GM12878 (cell line): Measurements from ENCODE around the gene MAP3K7. TPM values are rescaled to one million over a fixed set of nuclear protein-coding genes. Genes with fewer than 3 reads are reported as not detected.

Source experiments
- ATAC-seq: fragments of 200-7000 bp; cut with Tn5 transposase; 3 replicates; pipeline ENCODE4 v1.9.1; 2020; ENCODE audit warnings: mild to moderate bottlenecking, moderate library complexity
- BruUV-seq: library from RNA; stranded (reverse); fragments of 400-500 nt; replicated peaks from 2 replicates; lab custom pipeline; 2021; lab: Mats Ljungman, UMichigan
- CTCF ChIA-PET: fragments of 300-600 bp; sonication (Branson Sonifier 250); formaldehyde crosslinking; extraction: SDS; loops from one replicate; lab custom pipeline; 2021; ENCODE audit warnings: inconsistent platforms; lab: Yijun Ruan, JAX
- POLR2A ChIA-PET: fragments of 350-600 bp; formaldehyde crosslinking; extraction: SDS; loops from one replicate; lab custom pipeline; 2021; ENCODE audit warnings: inconsistent platforms; lab: Charles Lee
- RAD21 ChIA-PET: fragments of 300-600 bp; sonication (Branson Sonifier 250); formaldehyde crosslinking; loops from one replicate; lab custom pipeline; 2023; ENCODE audit warnings: antibody characterized with exemption; ENCODE audit not compliant: unreplicated experiment; lab: Charles Lee
- SMC1A ChIA-PET: fragments of 300-600 bp; sonication (Branson Sonifier 250); formaldehyde crosslinking; loops from one replicate; lab custom pipeline; 2023; ENCODE audit not compliant: unreplicated experiment, uncharacterized antibody; lab: Charles Lee
- DNase-seq: peaks from one replicate; pipeline ENCODE4 v3.0.0-alpha.2; 2011; ENCODE audit warnings: low read depth, low spot score
- FAIRE-seq: peaks from 3 replicates; lab custom pipeline; 2011; peaks lifted over from hg19 to GRCh38; lab: Jason Lieb, UNC
- H2AFZ ChIP-seq: 2 replicates; pipeline ENCODE4 v1.6.0; 2011; ENCODE audit warnings: low read depth, low read length, control low read depth; ENCODE audit not compliant: control insufficient read depth
- H3K27ac ChIP-seq: 2 replicates; pipeline ENCODE4 v1.5.1; 2011; ENCODE audit warnings: control low read depth; ENCODE audit not compliant: control insufficient read depth, insufficient read depth
- H3K27me3 ChIP-seq, 2 experiments: replicated peaks in 1 of 2; 2 replicates each; pipeline versions ENCODE4 v1.6.0 to v1.6.1; 2011; ENCODE audit warnings: low read length in 1 of 2; ENCODE audit not compliant: control insufficient read depth in 2 of 2, insufficient read depth in 2 of 2
- H3K36me3 ChIP-seq, 2 experiments: 2 replicates each; pipeline ENCODE4 v1.5.1; 2011; ENCODE audit warnings: low read length in 1 of 2; ENCODE audit not compliant: control insufficient read depth in 2 of 2, insufficient read depth in 2 of 2
- H3K4me1 ChIP-seq: 2 replicates; pipeline ENCODE4 v1.6.1; 2011; ENCODE audit warnings: mild to moderate bottlenecking, low read length, moderate library complexity, mixed read lengths; ENCODE audit not compliant: control insufficient read depth, insufficient read depth
- H3K4me2 ChIP-seq: 2 replicates; pipeline ENCODE4 v1.6.0; 2011; ENCODE audit warnings: control low read depth; ENCODE audit not compliant: control insufficient read depth, insufficient read depth
- H3K4me3 ChIP-seq: fragments of 200-600 bp; sonication (generic); 2 replicates; pipeline ENCODE4 v1.5.1; 2016
- H3K79me2 ChIP-seq: 2 replicates; pipeline ENCODE4 v1.6.0; 2011; ENCODE audit warnings: low read length; ENCODE audit not compliant: control insufficient read depth, insufficient read depth
- H3K9ac ChIP-seq: 2 replicates; pipeline ENCODE4 v1.8.0; 2011; ENCODE audit warnings: low read length, control low read depth, mixed read lengths; ENCODE audit not compliant: control insufficient read depth, insufficient read depth
- H3K9me3 ChIP-seq: replicated peaks from 3 replicates; pipeline ENCODE4 v1.5.1; 2011; ENCODE audit warnings: mild to moderate bottlenecking, low read length; ENCODE audit not compliant: control insufficient read depth, insufficient read depth
- H4K20me1 ChIP-seq: 2 replicates; pipeline ENCODE4 v1.6.0; 2011; ENCODE audit not compliant: control insufficient read depth, insufficient read depth
- HDAC2 ChIP-seq: fragments of 200-600 bp; sonication (generic); IDR thresholded peaks from 2 replicates; pipeline ENCODE4 v1.6.1; 2017
- POLR2AphosphoS2 ChIP-seq: IDR thresholded peaks from 2 replicates; pipeline ENCODE4 v1.6.1; 2011; ENCODE audit warnings: low read depth, mild to moderate bottlenecking, low read length, improper control_type of control experiment, moderate library complexity
- SIX5 ChIP-seq: IDR thresholded peaks from 2 replicates; pipeline ENCODE4 v1.6.1; 2011; ENCODE audit warnings: mild to moderate bottlenecking, low read depth, low read length, moderate library complexity; ENCODE audit not compliant: severe bottlenecking
- TBL1XR1 ChIP-seq: IDR thresholded peaks from 2 replicates; pipeline ENCODE4 v1.6.1; 2012; ENCODE audit warnings: low read depth, low read length, improper control_type of control experiment
- TCF3 ChIP-seq: IDR thresholded peaks from 2 replicates; pipeline ENCODE4 v1.6.1; 2012; ENCODE audit warnings: low read depth, mild to moderate bottlenecking, low read length, borderline replicate concordance; ENCODE audit not compliant: insufficient read depth
- WGBS: methylation state at CpG from one replicate; pipeline ENCODE4 v1.1.6; 2016; ENCODE audit warnings: low lambda C conversion rate; ENCODE audit not compliant: insufficient replicate concordance, insufficient coverage; ENCODE audit errors: missing lambda C conversion rate; 5-methylcytosine and 5-hydroxymethylcytosine counted together
- in situ Hi-C: fragments of 300-500 bp; cut with MboI; formaldehyde crosslinking; loops from 9 replicates; pipeline ENCODE4 v1.14.3; 2018; ENCODE audit warnings: mixed read lengths
- intact Hi-C: fragments of 100-400 bp; cut with micrococcal nuclease; formaldehyde crosslinking; loops from one replicate; pipeline ENCODE4 v1.14.2; 2022; ENCODE audit not compliant: unreplicated experiment
- polyA plus RNA-seq, 11 experiments: library from polyadenylated mRNA; depleted of rRNA in 4 of 11; unstranded in 6 of 11; stranded (reverse) in 5 of 11; fragments of >200 nt; fragmentation: Nextera tagmentation in 4 of 11; fragmentation: Illumina TruSeq in 1 of 11; extraction: Ambion mirVana in 4 of 11; extraction: Trizol in 1 of 11; gene quantifications; 1 replicate in 1 of 11; 2 replicates in 10 of 11; pipeline versions ENCODE4 v1.2.1 to v1.2.3, GENCODE V29; 2011 to 2016; ENCODE audit warnings: inconsistent platforms in 2 of 11, missing spikeins in 2 of 11, low read depth in 1 of 11
- total RNA-seq, 4 experiments: library from RNA; depleted of rRNA in 3 of 4; stranded (reverse); fragments of >200 nt in 3 of 4; fragmentation: Illumina TruSeq in 1 of 4; extraction: Trizol in 1 of 4; gene quantifications; 2 replicates each; pipeline versions ENCODE4 v1.2.1 to v1.2.3, GENCODE V29; 2013 to 2021
- TF ChIP-seq, protein P1 (sequence below): fragments of 450-650 bp; IDR thresholded peaks from 2 replicates; pipeline ENCODE4 v1.6.1; 2017; ENCODE audit warnings: borderline replicate concordance

The MAP3K7 gene
- total and polyA plus RNA-seq, 10 of the 15 experiments (the other 5 are each of a cell fraction or from before 2014, with no cell fraction given), result 7.0 to 42.6 (median 22.0) TPM

DNA sequence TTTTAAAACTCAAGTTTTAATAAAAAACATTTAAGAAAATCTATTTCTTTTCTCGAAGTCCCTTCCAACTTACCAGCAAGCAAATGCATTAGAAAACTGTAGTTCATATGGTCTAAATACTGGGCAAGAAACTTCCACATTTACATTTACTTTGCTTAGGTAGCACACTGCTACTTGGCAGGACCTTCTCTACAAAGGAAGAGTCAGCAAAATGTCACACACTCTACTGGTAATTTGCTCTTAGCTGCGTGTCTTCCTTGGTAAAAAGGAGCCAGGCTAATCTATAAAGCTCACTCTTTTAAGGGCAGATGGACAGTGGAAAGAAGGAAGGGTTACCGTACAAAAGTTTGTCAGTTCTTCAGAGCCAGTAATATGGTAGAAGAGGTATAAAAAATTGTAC lies 45.7 kb downstream of the MAP3K7 start:
- no peaks in the 10 kb centered on the region for H4K20me1 ChIP-seq
- RAD21 ChIA-PET, result no interaction called here
- no peaks in the 10 kb centered on the region for H3K79me2 ChIP-seq
- no peak overlapping the region for H3K4me3 ChIP-seq
- 98% methylated on average over 3 of the region's 3 CpGs for WGBS
- in situ Hi-C loops (no loop called here), intact Hi-C loops (no loop called here)
- no peak overlapping the region for H3K4me2 ChIP-seq
- SMC1A ChIA-PET, result no interaction called here
- no peak overlapping the region for H2AFZ ChIP-seq
- TF ChIP-seq TBL1XR1 (no peak), HDAC2 (no peak), TCF3 (no peak), POLR2AphosphoS2 (no peak), SIX5 (no peak)
- TF ChIP-seq, protein P1, sequence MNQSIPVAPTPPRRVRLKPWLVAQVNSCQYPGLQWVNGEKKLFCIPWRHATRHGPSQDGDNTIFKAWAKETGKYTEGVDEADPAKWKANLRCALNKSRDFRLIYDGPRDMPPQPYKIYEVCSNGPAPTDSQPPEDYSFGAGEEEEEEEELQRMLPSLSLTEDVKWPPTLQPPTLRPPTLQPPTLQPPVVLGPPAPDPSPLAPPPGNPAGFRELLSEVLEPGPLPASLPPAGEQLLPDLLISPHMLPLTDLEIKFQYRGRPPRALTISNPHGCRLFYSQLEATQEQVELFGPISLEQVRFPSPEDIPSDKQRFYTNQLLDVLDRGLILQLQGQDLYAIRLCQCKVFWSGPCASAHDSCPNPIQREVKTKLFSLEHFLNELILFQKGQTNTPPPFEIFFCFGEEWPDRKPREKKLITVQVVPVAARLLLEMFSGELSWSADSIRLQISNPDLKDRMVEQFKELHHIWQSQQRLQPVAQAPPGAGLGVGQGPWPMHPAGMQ, result no peak
- FAIRE-seq, result no peak
- peaks cover 0 to 6% of the 10 kb centered on the region in 2 experiments; a peak in 3 of 4 replicates for H3K36me3 ChIP-seq
- POLR2A ChIA-PET, result no interaction called here
- H3K27ac ChIP-seq, result no peak overlapping the region
- H3K4me1 ChIP-seq, result peaks cover 4% of the 10 kb centered on the region; the same call in 1 of the 2 replicates
- ATAC-seq, result no peak
- no peak overlapping the region for H3K9ac ChIP-seq
- H3K27me3 ChIP-seq, result no peaks in the 10 kb centered on the region
- no peak for DNase-seq
- CTCF ChIA-PET, result no interaction called here
- no TSS peak for BruUV-seq
- no peaks in the 10 kb centered on the region for H3K9me3 ChIP-seq
